Stimulated activated CD4-positive, alpha-beta T cell treated with anti-CD3 and anti-CD28 coated beads, TNF-alpha, amount 100 ng/mL, for 24 hours (primary cell): ENCODE data around the gene ABTB2.

ENCODE experiments used
- DNase-seq, 3 experiments: peaks; one replicate each; pipeline ENCODE4 v3.0.0-alpha.2; 2020; ENCODE audit warnings: low read depth in 3 of 3

The ABTB2 gene

DNA sequence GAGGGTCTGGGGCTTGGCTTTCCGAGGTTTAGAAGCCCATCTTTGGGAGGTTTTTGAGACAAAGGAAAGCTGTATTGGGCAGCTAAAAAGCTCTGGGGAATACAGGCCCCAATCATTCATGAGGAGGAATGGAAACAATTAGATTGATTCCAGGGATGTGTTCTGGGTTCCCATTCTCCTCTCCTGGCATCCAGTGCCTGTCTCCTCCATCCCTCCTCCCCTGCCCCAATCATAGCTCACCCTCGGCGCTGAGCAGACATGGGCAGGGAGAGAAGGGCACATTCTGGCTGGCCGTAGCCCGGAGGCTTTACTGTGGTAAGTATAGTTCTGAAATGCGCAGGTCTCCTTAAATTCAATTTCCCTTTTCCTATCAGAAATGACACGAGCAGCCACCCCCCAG, 42.4 kb downstream of the ABTB2 start:
- no peak for DNase-seq

DNA sequence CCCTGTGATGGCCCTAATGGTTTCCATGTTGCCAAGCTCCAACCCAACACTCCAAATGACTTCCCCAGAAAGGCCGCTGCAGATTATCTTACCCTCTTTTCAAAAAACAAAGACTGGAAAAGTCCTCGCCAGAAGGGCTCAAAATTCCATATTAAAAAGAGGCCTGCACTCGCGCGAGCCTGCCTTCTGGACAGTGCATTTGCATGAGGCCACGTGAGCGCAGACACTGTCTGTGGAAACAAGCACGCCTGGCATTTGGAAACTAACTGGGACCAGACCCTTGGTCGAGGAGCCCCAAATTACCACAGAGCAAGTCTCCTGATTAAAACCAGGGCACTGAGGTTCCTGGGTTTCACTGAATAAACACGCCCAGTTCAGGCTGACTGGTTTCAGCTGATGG, 42.9 kb downstream of the ABTB2 start:
- DNase-seq: no peak

DNA sequence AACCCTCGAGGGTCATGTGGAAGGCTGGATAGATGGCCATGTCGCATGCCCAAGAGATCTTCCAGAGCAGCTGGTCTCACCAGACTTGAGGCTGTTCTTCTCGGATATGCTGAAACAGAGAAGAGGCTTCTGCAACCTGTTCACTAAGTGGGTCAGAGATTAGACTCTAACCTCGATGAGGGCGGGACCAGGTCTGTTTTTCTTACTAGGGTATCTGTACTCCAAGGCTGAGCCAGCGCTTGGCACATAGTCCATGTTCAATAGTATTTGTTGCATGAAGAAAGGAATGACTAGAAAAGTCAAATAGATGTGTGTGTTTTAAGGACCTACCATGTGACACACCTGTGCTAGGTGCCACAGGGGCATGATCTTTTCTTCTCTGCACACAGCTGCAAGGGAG, 43.6 kb downstream of the ABTB2 start:
- no peak for DNase-seq

DNA sequence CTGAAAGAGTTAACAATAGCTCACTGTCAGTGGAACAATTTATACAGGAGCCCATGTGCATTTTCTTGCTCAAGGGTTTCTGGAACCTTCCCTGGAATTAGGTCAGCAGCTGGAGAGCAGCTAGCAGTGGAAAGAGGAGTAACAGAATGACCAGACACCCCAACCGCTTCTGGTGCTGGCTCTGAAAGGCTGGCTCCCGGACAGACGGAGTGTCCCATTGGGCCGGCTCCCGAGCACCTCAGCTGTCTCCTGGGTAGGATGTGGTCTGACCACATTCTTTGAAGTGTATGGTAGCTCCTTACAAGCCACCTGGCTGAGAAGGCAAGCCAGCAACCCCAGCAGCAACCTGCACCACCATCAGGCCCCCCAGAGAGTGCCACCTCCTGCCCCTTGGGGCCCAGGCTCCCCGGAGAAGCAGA, 44.7 kb downstream of the ABTB2 start:
- DNase-seq: no peak

GRCh38 chr11:34311126-34311525, 46.7 kb downstream of the ABTB2 start:
- DNase-seq: no peak

- no peak for DNase-seq
These were observed 47.8 kb downstream of the ABTB2 start for GRCh38 chr11:34309965-34310364.

GRCh38 chr11:34308913-34309585, 48.8 kb downstream of the ABTB2 start:
- no peak for DNase-seq

DNA sequence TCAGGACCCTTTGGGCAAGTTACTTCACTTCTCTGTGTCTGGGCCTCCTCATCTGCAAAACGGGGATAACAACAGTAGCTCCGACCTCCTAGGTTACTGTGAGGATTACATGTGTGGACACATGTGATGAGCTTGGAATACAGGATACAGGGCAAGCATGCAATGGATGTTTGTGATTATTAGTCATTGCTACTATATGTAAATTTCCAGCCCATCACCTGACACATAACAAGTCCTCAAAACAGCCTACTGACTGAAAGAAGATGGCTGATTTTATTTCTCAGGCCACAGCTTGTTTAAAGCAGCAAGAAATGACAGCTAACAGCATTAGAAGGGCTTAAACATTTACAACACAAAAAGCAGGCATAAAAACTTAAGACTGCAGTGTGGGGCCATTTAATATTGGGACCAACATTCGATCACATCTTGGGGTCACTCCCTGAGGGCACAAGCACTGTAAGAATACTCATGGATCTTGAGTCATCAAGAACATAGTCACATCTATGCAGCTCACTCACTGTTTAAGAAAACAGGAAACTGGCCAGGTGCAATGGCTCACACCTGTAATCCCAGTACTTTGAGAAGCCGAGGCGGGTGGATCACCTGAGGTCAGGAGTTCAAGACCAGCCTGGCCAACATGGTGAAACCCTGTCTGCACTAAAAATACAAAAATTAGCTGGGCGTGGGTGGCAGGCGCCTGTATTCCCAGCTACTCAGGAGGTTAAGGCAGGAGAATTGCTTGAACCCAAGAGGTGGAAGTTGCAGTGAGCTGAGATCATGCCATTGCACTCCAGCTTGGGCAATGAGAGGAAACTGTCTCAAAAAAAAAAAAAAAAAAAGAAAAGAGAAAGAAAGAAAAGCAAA, 49.5 kb downstream of the ABTB2 start:
- DNase-seq: no peak

GRCh38 chr11:34305780-34306179, 52.0 kb downstream of the ABTB2 start:
- DNase-seq: no peak

GRCh38 chr11:34305193-34305592, 52.6 kb downstream of the ABTB2 start:
- no peak for DNase-seq

- DNase-seq: no peak
These were observed 54.7 kb downstream of the ABTB2 start for GRCh38 chr11:34303028-34303570.

GRCh38 chr11:34302046-34302921, 55.5 kb downstream of the ABTB2 start:
- no peak for DNase-seq

- no peak for DNase-seq
These were observed 56.9 kb downstream of the ABTB2 start for GRCh38 chr11:34300926-34301295.

DNA sequence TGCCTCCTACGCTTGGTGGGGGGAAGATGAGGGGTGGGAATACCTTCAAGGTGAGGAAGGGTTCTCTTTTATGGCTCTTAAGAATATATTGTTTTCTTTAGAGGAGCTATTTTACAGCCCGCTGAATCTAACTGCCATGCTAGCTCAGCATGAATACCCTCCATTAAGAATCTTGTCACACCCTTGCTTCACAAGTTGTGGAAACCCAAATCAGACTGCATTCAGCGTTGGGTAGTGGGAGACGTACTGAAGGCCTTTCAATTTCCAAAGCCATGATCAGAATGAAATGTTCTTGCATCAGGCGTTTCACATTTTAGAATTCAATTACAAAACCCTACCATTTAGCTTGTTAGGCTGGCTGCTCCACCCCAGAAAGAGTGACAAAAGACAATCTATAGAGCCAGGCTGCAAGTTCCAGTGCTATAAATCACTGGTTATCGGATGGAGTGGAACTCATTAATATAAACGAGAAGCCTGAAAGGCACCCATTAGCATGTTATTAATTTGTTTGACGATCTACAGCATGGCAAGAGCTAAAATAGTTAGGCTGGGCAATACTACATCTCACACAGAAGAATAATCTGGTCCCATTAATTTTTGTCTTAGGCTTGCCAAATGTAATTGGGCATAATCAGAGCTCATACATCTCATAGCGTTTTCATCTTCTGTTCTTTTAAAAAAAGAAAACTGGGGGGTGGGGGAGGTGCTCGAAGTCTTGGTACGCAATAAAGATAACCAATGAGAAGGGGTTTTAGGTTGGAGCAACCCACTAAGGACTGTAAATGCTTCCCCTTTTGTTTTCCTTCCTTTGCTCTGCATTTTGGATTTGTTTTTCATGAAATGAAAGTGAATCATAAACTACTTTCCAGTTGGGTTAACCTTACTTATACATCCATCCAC, 57.5 kb downstream of the ABTB2 start:
- DNase-seq: no peak

DNA sequence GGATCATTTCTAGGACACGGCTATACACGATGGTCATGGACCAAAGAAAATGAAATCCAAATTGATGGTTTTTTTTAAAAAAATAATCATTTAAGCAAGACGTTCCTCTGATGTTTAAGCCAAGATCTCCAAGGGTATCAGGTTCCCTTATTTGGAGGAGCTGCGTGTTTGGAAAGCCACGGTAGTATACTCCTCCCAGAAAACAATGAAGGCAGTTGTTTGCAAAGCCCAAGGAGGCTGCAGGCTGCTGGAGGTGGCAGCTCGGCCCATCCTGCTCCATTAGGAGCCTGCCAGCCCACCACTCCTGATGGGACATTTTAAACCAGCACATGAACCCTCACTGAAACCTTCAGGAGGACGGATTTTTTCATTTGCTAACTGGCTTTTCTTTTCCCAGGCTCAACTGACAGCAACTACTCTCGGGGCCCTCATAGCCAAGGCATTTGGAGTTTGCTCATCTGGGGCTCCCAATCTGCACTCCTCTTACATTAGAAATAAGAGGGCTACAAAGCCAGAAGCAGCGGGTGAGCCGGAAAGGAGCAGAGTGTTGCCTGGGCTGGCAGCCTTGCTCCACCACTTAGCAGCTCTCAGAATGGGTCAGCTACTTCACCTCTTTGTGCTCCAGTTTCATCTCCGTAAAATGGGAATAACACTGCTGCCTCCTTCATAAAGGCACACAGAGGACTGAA, 58.4 kb downstream of the ABTB2 start:
- DNase-seq: no peak

DNA sequence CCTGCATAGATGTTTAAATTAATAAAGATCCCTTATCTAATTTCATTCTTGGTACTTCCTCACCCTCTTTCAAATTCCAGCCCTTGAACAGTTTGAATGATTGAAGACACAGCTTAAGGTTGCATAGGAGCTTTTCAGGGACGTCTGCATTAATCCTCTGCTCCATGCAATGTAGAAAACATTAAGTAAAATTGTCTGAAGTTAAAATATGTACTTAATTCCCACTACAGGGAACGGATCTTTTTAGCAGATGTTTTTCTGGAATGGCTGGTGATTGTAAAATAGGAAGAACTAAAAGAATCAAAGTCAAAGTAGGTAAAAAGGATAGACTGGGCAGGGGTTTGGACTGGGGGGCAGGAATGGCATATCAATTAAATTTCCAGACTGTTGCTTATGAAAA, 58.9 kb downstream of the ABTB2 start:
- DNase-seq: no peak

DNA sequence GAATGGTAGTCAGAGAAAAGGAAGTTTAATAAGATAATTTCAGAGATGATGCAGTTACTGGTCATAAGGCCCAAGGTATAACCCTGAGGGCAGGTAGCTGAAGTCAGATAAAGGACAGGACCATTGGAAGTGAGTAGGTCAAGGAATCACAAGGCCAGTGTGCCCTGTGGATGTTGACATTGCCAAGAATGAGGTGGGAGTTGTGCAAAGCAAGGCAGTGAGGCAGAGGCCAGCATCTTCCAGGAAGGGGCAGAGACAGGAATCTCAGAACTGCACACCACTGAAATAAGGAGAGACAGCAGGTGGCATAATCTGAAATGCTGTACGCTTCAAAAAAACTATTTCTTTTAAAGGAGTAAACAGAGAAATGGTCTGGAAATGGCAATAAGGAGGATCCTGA, 61.4 kb downstream of the ABTB2 start:
- no peak for DNase-seq

GRCh38 chr11:34292546-34292945, 65.3 kb downstream of the ABTB2 start:
- DNase-seq: no peak

- DNase-seq: no peak
These were observed 65.7 kb downstream of the ABTB2 start for GRCh38 chr11:34292111-34292510.

DNA sequence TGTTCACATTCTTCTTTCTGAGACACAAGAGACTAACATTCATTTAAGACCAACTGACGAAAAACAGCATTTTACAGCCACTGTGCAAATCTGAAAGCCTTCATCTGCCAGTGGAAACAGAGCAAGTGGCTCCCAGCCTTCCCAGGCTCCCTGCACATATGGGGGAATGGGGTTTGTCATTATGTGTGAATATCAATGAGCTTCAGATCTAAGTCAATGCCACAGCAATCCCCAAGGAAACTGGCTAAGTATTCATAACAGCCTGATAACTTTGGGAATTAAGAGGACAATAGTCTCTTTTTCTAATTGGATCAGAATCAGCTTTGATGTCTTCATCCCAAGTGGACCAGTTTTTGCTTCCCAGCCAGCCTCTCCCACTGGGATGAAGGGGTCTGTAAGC, 66.9 kb downstream of the ABTB2 start:
- DNase-seq: no peak
